ENCODE results near the gene HOXA1. TPM values are rescaled to one million over a fixed set of nuclear protein-coding genes. Genes with fewer than 3 reads are reported as not detected.

HOXA1 gene
- total RNA-seq, 1 experiment from 2014 or later, result 1.4 TPM

GRCh38 chr7:27100694-27101170 is 4.9 kb upstream of the HOXA1 start:
- Histone ChIP-seq H3K4me2 (ENCODE audit: low read length) (no peak overlapping the region), H3K9ac (ENCODE audit: low read length) (no peak overlapping the region), H3K9me3 (ENCODE audit: low read length) (no peaks in the 10 kb centered on the region), H3K27ac (ENCODE audit: low read length) (no peak overlapping the region), H3K27me3 (ENCODE audit: low read length) (no peaks in the 10 kb centered on the region), H3K4me1 (ENCODE audit: insufficient read depth, low read length) (peaks cover 11% of the 10 kb centered on the region), H4K20me1 (ENCODE audit: low read length) (no peaks in the 10 kb centered on the region), H3K9me2 (replicated peaks; ENCODE audit: low read length) (no peaks in the 10 kb centered on the region), H3F3A (ENCODE audit: low read length, unreplicated experiment) (no peaks in the 10 kb centered on the region), H3K36me3 (ENCODE audit: low read depth, low read length) (peaks cover 14% of the 10 kb centered on the region; the same call in 1 of the 2 replicates), H3K4me3 (ENCODE audit: low read length) (no peak overlapping the region), H2AFZ (ENCODE audit: low read length) (no peak overlapping the region), H3K79me2 (ENCODE audit: low read length) (peaks cover 41% of the 10 kb centered on the region)
- ATAC-seq, result no peak
- no peak for DNase-seq
- intact Hi-C loops (cut with micrococcal nuclease), result no loop called here
- no TSS peak for BruUV-seq (replicated peaks)
- TF ChIP-seq CTCF (conservative IDR thresholded peaks at IDR 0.05; ENCODE audit: low read depth, low read length) (no peak), EZH2phosphoT487 (IDR thresholded peaks at IDR 0.05; ENCODE audit: borderline replicate concordance, low read length) (no peak), EZH2 (IDR thresholded peaks at IDR 0.05; ENCODE audit: low read length, unreplicated experiment) (no peak)
- POLR2A ChIA-PET (ENCODE audit: unreplicated experiment), result no interaction called here
- CTCF ChIA-PET, result no interaction called here

- no peaks in the 10 kb centered on the region for H3K9me3 ChIP-seq (ENCODE audit: low read length)
- peak overlapping the region; percentile 94 for H3K4me2 ChIP-seq (ENCODE audit: low read length)
- peaks cover 49% of the 10 kb centered on the region for H3K79me2 ChIP-seq (ENCODE audit: low read length)
- ATAC-seq, result no peak
- H3K9ac ChIP-seq (ENCODE audit: low read length), result peak overlapping the region; percentile 79
- no peak for DNase-seq
- intact Hi-C loops (cut with micrococcal nuclease), result loop anchor here (1.0 to 2.0 kb wide), 4 partner anchors 35 to 245 kb away; partner anchors contain the start of gene HOXA3
- H3K27me3 ChIP-seq (ENCODE audit: low read length), result no peaks in the 10 kb centered on the region
- H2AFZ ChIP-seq (ENCODE audit: low read length), result peak overlapping the region; percentile 58
- H3K27ac ChIP-seq (ENCODE audit: low read length), result peak overlapping the region; percentile 88
- ChIA-PET CTCF (interaction anchor here (0.7 to 1.1 kb wide), 3 partner anchors 11 to 256 kb away, joined by 3 to 5 read pairs (median 5); partner anchors contain the start of gene HOXA4), POLR2A (ENCODE audit: unreplicated experiment) (interaction anchor here (0.5 to 0.6 kb wide), 2 partner anchors 12 to 234 kb away, joined by 3 to 4 read pairs; no protein-coding TSS in a partner anchor)
- peaks cover 19% of the 10 kb centered on the region for H3K4me1 ChIP-seq (ENCODE audit: insufficient read depth, low read length)
- H4K20me1 ChIP-seq (ENCODE audit: low read length), result no peaks in the 10 kb centered on the region
- TF ChIP-seq CTCF (conservative IDR thresholded peaks at IDR 0.05; ENCODE audit: low read depth, low read length) (no peak), EZH2 (IDR thresholded peaks at IDR 0.05; ENCODE audit: low read length, unreplicated experiment) (no peak), EZH2phosphoT487 (IDR thresholded peaks at IDR 0.05; ENCODE audit: borderline replicate concordance, low read length) (no peak)
- H3K4me3 ChIP-seq (ENCODE audit: low read length), result peak overlapping the region; percentile 84
- no TSS peak for BruUV-seq (replicated peaks)
- no peaks in the 10 kb centered on the region for H3F3A ChIP-seq (ENCODE audit: low read length, unreplicated experiment)
- peaks cover 14% of the 10 kb centered on the region; the same call in 1 of the 2 replicates for H3K36me3 ChIP-seq (ENCODE audit: low read depth, low read length)
- H3K9me2 ChIP-seq (replicated peaks; ENCODE audit: low read length), result no peaks in the 10 kb centered on the region
Measured at GRCh38 chr7:27099453-27100370, 3.9 kb upstream of the HOXA1 start.

Data from PC-3 (cell line).